ENCODE measurements around the gene PPM1H.

GRCh38 chr12:62868820-62869219 is 66.1 kb downstream of the PPM1H start:
- TF ChIP-seq CTCF (IDR thresholded peaks at IDR 0.05; ENCODE audit: low read depth, low read length) (no peak), POLR2A (IDR thresholded peaks at IDR 0.05; ENCODE audit: extremely low read depth, insufficient read length) (no peak)
